ES-I3 (cell line): Measurements from ENCODE around the gene MTARC2.

Source experiments
- H3K36me3 ChIP-seq: 2 replicates; pipeline ENCODE4 v1.6.1; 2013; ENCODE audit warnings: mild to moderate bottlenecking, low read length, control low read depth, moderate library complexity; ENCODE audit not compliant: insufficient read depth
- H3K4me1 ChIP-seq: 2 replicates; pipeline ENCODE4 v1.6.1; 2013; ENCODE audit warnings: mild to moderate bottlenecking, control low read depth, low read length; ENCODE audit not compliant: insufficient read depth
- H3K9ac ChIP-seq: 2 replicates; pipeline ENCODE4 v1.6.1; 2013; ENCODE audit warnings: low read depth, mild to moderate bottlenecking, low read length, moderate library complexity
- H3K9me3 ChIP-seq: 2 replicates; pipeline ENCODE4 v1.6.1; 2013; ENCODE audit warnings: mild to moderate bottlenecking, low read length, moderate library complexity; ENCODE audit not compliant: control insufficient read depth, insufficient read depth

The MTARC2 gene

GRCh38 chr1:220824031-220824989 lies 76.2 kb downstream of the MTARC2 start:
- Histone ChIP-seq H3K4me1 (peaks cover 14% of the 10 kb centered on the region), H3K36me3 (no peaks in the 10 kb centered on the region), H3K9ac (no peak overlapping the region), H3K9me3 (no peaks in the 10 kb centered on the region)

- no peak overlapping the region for H3K9ac ChIP-seq
- H3K4me1 ChIP-seq, result peaks cover 12% of the 10 kb centered on the region
- H3K9me3 ChIP-seq, result no peaks in the 10 kb centered on the region
- H3K36me3 ChIP-seq, result no peaks in the 10 kb centered on the region
Measured at GRCh38 chr1:220825819-220826551, 77.9 kb downstream of the MTARC2 start.

DNA sequence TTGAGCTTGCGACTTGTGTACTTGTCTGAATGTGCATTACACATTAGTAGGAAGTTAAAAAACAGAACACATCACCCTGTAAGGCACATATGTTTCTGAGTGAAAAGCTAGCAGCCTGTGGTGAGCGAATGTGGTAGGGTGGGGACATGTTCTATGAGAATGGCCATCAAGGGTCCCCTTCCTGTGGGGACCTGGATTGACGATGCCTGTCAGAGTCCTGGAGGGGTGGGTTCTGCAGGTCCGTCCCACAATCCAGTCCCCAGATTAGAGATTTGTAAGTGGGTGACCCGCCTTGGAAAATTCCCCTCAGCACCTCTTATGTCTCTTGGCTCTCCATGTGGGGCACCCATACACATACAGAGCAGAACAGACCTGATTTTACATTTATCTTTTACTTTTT lies 78.6 kb downstream of the MTARC2 start:
- Histone ChIP-seq H3K4me1 (peaks cover 12% of the 10 kb centered on the region), H3K36me3 (no peaks in the 10 kb centered on the region), H3K9me3 (no peaks in the 10 kb centered on the region), H3K9ac (no peak overlapping the region)

- no peaks in the 10 kb centered on the region for H3K36me3 ChIP-seq
- peaks cover 12% of the 10 kb centered on the region for H3K4me1 ChIP-seq
Measured at GRCh38 chr1:220827445-220828178, 79.5 kb downstream of the MTARC2 start.

GRCh38 chr1:220828179-220828490 lies 80.0 kb downstream of the MTARC2 start:
- Histone ChIP-seq H3K36me3 (no peaks in the 10 kb centered on the region), H3K4me1 (peaks cover 12% of the 10 kb centered on the region), H3K9ac (no peak overlapping the region), H3K9me3 (no peaks in the 10 kb centered on the region)

More at GRCh38 chr1:220827445-220828178, 79.5 kb downstream of the MTARC2 start:
- no peaks in the 10 kb centered on the region for H3K9me3 ChIP-seq
- no peak overlapping the region for H3K9ac ChIP-seq

- Histone ChIP-seq H3K9ac (no peak overlapping the region), H3K9me3 (no peaks in the 10 kb centered on the region), H3K4me1 (peaks cover 3% of the 10 kb centered on the region), H3K36me3 (no peaks in the 10 kb centered on the region)
Measured at GRCh38 chr1:220828950-220829586, 80.9 kb downstream of the MTARC2 start.

GRCh38 chr1:220833436-220833835 lies 85.3 kb downstream of the MTARC2 start:
- Histone ChIP-seq H3K4me1 (no peaks in the 10 kb centered on the region), H3K9ac (no peak overlapping the region), H3K9me3 (no peaks in the 10 kb centered on the region), H3K36me3 (no peaks in the 10 kb centered on the region)
